ENCODE results near the gene SEPSECS.

DNA sequence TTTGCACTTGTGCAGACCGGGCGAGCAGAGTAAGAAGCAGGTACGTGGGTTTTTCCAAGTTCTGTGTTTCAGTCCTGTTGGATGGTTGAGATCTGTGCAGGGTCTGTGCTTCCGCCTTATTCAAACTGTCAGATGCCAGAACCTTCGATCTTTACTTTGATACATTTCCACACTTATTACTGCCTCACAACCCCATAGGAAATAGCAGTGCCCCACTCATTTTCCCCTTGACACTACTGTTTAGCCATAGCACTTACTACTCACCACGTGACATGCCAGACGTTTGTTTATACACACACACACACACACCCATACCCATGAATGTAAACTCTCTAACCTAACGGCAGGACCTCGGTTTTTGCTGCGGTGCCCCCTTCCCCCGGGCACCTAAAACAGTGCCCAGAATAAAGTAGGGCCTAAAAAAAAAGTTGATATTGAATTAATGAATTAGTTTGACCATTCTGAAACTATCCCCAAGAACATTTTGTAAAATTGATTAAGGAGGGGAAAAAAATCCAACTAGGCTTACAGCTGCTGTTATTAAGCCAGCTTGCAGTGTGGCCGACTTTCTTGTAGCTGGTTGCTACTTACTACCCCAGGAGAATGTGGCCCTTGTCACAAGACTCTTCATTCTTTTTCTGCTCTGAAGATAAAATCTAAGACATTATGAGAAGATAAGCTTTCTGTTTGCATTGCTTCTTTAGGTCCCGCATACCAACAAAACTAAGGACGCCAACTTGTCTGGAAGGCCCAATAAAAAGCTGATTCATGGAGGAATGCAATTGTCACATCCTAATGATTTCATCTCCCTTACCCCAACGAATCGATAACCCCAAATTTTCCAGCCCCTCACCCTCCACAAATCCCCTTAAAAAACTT, 704 bp upstream of the SEPSECS start:
- TF ChIP-seq POLR2AphosphoS5 (IDR thresholded peaks at IDR 0.05): no peak
- TF ChIP-seq, protein P1, sequence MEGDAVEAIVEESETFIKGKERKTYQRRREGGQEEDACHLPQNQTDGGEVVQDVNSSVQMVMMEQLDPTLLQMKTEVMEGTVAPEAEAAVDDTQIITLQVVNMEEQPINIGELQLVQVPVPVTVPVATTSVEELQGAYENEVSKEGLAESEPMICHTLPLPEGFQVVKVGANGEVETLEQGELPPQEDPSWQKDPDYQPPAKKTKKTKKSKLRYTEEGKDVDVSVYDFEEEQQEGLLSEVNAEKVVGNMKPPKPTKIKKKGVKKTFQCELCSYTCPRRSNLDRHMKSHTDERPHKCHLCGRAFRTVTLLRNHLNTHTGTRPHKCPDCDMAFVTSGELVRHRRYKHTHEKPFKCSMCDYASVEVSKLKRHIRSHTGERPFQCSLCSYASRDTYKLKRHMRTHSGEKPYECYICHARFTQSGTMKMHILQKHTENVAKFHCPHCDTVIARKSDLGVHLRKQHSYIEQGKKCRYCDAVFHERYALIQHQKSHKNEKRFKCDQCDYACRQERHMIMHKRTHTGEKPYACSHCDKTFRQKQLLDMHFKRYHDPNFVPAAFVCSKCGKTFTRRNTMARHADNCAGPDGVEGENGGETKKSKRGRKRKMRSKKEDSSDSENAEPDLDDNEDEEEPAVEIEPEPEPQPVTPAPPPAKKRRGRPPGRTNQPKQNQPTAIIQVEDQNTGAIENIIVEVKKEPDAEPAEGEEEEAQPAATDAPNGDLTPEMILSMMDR (IDR thresholded peaks at IDR 0.05): no peak
- no peak for TF ChIP-seq POLR2A (IDR thresholded peaks at IDR 0.05)
